Endothelial cell of umbilical vein (primary cell): ENCODE results near the gene UCN3.

Experiments used
- CTCF ChIP-seq, 2 donors: IDR thresholded peaks; 1 replicate in 1 of 2; 2 replicates in 1 of 2; pipeline ENCODE4 v1.5.1; 2011; ENCODE audit warnings: low read length in 2 of 2, mild to moderate bottlenecking in 2 of 2, moderate library complexity in 2 of 2, control low read depth in 1 of 2, inconsistent platforms in 1 of 2, low read depth in 1 of 2; ENCODE audit not compliant: insufficient read depth in 1 of 2; ENCODE audit errors: extremely low read depth in 1 of 2
- EZH2 ChIP-seq: IDR thresholded peaks from 2 replicates; pipeline ENCODE4 v1.6.1; 2012; ENCODE audit warnings: borderline replicate concordance, low read depth, mild to moderate bottlenecking, moderate library complexity, low read length, inconsistent platforms; ENCODE audit not compliant: severe bottlenecking
- FOS ChIP-seq: IDR thresholded peaks from 2 replicates; pipeline ENCODE4 v1.6.1; 2011; ENCODE audit warnings: mild to moderate bottlenecking, low read length, moderate library complexity, borderline replicate concordance; ENCODE audit not compliant: insufficient read depth
- GATA2 ChIP-seq: IDR thresholded peaks from 2 replicates; pipeline ENCODE4 v1.7.0; 2011; ENCODE audit warnings: low read depth, mild to moderate bottlenecking, moderate library complexity, mixed read lengths, low read length; ENCODE audit not compliant: insufficient read length, insufficient read depth
- JUN ChIP-seq: IDR thresholded peaks from 2 replicates; pipeline ENCODE4 v1.6.1; 2011; ENCODE audit warnings: borderline replicate concordance, low read depth; ENCODE audit not compliant: insufficient read length, insufficient read depth
- MAX ChIP-seq: IDR thresholded peaks from 2 replicates; pipeline ENCODE4 v1.6.1; 2011; ENCODE audit not compliant: insufficient read depth, insufficient read length
- MYC ChIP-seq: IDR thresholded peaks from one replicate; pipeline ENCODE4 v1.6.1; 2011; ENCODE audit warnings: mild to moderate bottlenecking, low read depth, low read length
- POLR2A ChIP-seq: IDR thresholded peaks from 2 replicates; pipeline ENCODE4 v1.6.1; 2012; ENCODE audit warnings: low read depth, mild to moderate bottlenecking, control low read depth, low read length
- POLR2AphosphoS5 ChIP-seq: IDR thresholded peaks from 2 replicates; pipeline ENCODE4 v1.6.1; 2012; ENCODE audit warnings: low read depth, mild to moderate bottlenecking, control low read depth, low read length, moderate library complexity; ENCODE audit not compliant: insufficient read depth

- no peak for TF ChIP-seq CTCF (IDR thresholded peaks at IDR 0.05; ENCODE audit: extremely low read depth in 1 of 2, insufficient read depth in 1 of 2, low read depth in 1 of 2, low read length in 2 of 2)
- no peak for TF ChIP-seq GATA2
- TF ChIP-seq EZH2: no peak
- no peak for TF ChIP-seq POLR2AphosphoS5
- no peak for TF ChIP-seq POLR2A
- no peak for TF ChIP-seq JUN
- TF ChIP-seq MAX: no peak
- no peak for TF ChIP-seq FOS
- no peak for TF ChIP-seq MYC
Observed at GRCh38 chr10:5411941-5412276, 47.1 kb downstream of the UCN3 start.
